ENCODE results near the gene LPP. TPM values are rescaled to one million over a fixed set of nuclear protein-coding genes. Genes with fewer than 3 reads are reported as not detected.

LPP gene
- total and polyA plus RNA-seq, 9 donors: 15.9 to 280 (median 134) TPM

DNA sequence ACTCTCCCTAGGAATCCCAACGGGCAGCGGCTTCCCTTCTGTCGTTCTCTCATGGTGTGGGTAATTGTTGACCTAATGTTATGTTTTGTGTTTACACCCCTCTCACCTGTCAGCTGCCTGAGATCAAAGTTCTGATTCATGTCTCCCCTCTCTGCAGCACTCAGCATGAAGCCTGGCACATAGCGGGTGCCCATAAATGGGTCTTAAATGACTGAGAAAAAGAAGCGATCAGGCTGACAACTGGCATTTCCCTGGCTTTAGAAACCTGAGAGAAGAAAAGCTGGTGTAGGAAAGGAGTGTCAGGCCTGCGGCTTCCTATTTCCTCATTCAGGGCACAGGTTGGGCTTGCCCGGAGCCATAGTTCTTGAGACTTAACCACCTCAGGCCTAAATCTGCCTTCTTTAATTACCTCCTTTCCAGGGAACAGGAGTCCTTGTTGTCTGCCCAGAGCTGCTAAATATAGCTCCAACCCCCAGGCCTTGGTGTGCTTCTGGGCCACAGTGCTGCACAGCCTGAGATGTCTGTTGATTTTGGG, 31.8 kb downstream of the LPP start:
- intact Hi-C loops (cut with DNase I): no loop called here
- DNase-seq: no peak
- no peaks in the 10 kb centered on the region for H3K9me3 ChIP-seq
- TF ChIP-seq EP300 (IDR thresholded peaks at IDR 0.05): no peak
- TF ChIP-seq, protein P1, sequence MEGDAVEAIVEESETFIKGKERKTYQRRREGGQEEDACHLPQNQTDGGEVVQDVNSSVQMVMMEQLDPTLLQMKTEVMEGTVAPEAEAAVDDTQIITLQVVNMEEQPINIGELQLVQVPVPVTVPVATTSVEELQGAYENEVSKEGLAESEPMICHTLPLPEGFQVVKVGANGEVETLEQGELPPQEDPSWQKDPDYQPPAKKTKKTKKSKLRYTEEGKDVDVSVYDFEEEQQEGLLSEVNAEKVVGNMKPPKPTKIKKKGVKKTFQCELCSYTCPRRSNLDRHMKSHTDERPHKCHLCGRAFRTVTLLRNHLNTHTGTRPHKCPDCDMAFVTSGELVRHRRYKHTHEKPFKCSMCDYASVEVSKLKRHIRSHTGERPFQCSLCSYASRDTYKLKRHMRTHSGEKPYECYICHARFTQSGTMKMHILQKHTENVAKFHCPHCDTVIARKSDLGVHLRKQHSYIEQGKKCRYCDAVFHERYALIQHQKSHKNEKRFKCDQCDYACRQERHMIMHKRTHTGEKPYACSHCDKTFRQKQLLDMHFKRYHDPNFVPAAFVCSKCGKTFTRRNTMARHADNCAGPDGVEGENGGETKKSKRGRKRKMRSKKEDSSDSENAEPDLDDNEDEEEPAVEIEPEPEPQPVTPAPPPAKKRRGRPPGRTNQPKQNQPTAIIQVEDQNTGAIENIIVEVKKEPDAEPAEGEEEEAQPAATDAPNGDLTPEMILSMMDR (IDR thresholded peaks at IDR 0.05): no peak
- no peak for TF ChIP-seq POLR2A (IDR thresholded peaks at IDR 0.05)
- 72 to 78% (median 74%) methylated on average over 7 of the region's 7 CpGs for WGBS, 3 donors
- no peaks in the 10 kb centered on the region for H3K27me3 ChIP-seq
- no peaks in the 10 kb centered on the region for H3K36me3 ChIP-seq
- H3K4me1 ChIP-seq (ENCODE audit: insufficient read depth): peaks cover 9% of the 10 kb centered on the region
- H3K27ac ChIP-seq: no peak overlapping the region
- H3K4me3 ChIP-seq: no peak overlapping the region

GRCh38 chr3:188187053-188187452, 33.1 kb downstream of the LPP start:
- WGBS, 3 donors: 88 to 97% (median 95%) methylated on average over 2 of the region's 2 CpGs
- intact Hi-C loops (cut with DNase I): no loop called here
- Histone ChIP-seq H3K36me3 (no peaks in the 10 kb centered on the region), H3K9me3 (no peaks in the 10 kb centered on the region), H3K27ac (no peak overlapping the region), H3K4me3 (no peak overlapping the region), H3K4me1 (ENCODE audit: insufficient read depth) (peaks cover 9% of the 10 kb centered on the region), H3K27me3 (no peaks in the 10 kb centered on the region)
- DNase-seq: no peak
- TF ChIP-seq POLR2A (IDR thresholded peaks at IDR 0.05) (no peak), EP300 (IDR thresholded peaks at IDR 0.05) (no peak)
- TF ChIP-seq, protein P1 (IDR thresholded peaks at IDR 0.05): no peak

- Histone ChIP-seq H3K4me3 (no peak overlapping the region), H3K27ac (no peak overlapping the region), H3K36me3 (no peaks in the 10 kb centered on the region), H3K9me3 (no peaks in the 10 kb centered on the region), H3K27me3 (no peaks in the 10 kb centered on the region), H3K4me1 (ENCODE audit: insufficient read depth) (peaks cover 11% of the 10 kb centered on the region)
- intact Hi-C loops (cut with DNase I): no loop called here
- TF ChIP-seq, protein P1 (IDR thresholded peaks at IDR 0.05): no peak
- no peak for TF ChIP-seq EP300 (IDR thresholded peaks at IDR 0.05)
- DNase-seq: no peak
Observed at GRCh38 chr3:188188911-188189310, 35.0 kb downstream of the LPP start.

DNA sequence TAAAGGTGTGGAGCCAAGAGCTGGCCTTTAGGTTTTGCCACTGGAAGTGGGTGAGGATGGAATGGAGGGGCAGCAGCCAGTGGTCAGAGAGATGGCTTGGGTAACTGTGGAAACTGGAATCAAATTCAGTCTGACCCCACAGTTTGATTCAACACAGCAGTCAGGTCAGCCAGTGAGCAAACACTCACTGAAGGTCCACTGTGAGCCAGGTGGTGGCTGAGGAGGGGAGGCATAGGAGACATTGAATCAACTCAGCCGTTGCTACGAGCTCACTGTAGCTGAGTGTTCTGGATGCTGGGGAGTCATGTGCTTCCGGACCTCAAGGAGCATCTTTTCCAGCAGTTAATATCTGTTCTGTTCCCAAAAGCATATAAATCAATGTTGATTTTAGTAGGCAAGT, 37.5 kb downstream of the LPP start:
- Histone ChIP-seq H3K4me3 (no peak overlapping the region), H3K4me1 (ENCODE audit: insufficient read depth) (peaks cover 6% of the 10 kb centered on the region), H3K36me3 (no peaks in the 10 kb centered on the region), H3K9me3 (no peaks in the 10 kb centered on the region), H3K27ac (no peak overlapping the region), H3K27me3 (no peaks in the 10 kb centered on the region)
- no peak for DNase-seq
- 78 to 93% (median 93%) methylated on average over 3 of the region's 3 CpGs for WGBS, 3 donors
- intact Hi-C loops (cut with DNase I): loop anchor here in 1 of 4 donors (5.0 kb wide), 1 partner anchor 1494 kb away; no protein-coding TSS in a partner anchor
- no peak for TF ChIP-seq EP300 (IDR thresholded peaks at IDR 0.05)
- TF ChIP-seq, protein P1 (IDR thresholded peaks at IDR 0.05): no peak
- no peak for TF ChIP-seq POLR2A (IDR thresholded peaks at IDR 0.05)

Data from ovary (tissue), 9 donors.